Osteocyte (in vitro differentiated cells): ENCODE data around the gene PRR27. TPM values are rescaled to one million over a fixed set of nuclear protein-coding genes. Genes with fewer than 3 reads are reported as not detected.

ENCODE experiments used
- DNase-seq: peaks from one replicate; pipeline ENCODE4 v3.0.0; 2021; ENCODE audit warnings: mixed read lengths; ENCODE audit not compliant: unreplicated experiment; ENCODE audit errors: extremely low spot score
- H3K27ac Mint-ChIP-seq: one replicate; pipeline ENCODE4 v1.8.0; 2021; ENCODE audit warnings: mild to moderate bottlenecking, mixed read lengths; ENCODE audit not compliant: unreplicated experiment
- H3K27me3 Mint-ChIP-seq: one replicate; pipeline ENCODE4 v1.8.0; 2021; ENCODE audit warnings: mixed read lengths; ENCODE audit not compliant: unreplicated experiment
- H3K36me3 Mint-ChIP-seq: one replicate; pipeline ENCODE4 v1.8.0; 2021; ENCODE audit warnings: mixed read lengths; ENCODE audit not compliant: unreplicated experiment
- H3K4me1 Mint-ChIP-seq: one replicate; pipeline ENCODE4 v1.8.0; 2021; ENCODE audit warnings: mixed read lengths; ENCODE audit not compliant: unreplicated experiment
- H3K4me3 Mint-ChIP-seq: one replicate; pipeline ENCODE4 v1.8.0; 2021; ENCODE audit warnings: mild to moderate bottlenecking, moderate library complexity, mixed read lengths; ENCODE audit not compliant: unreplicated experiment
- H3K9me3 Mint-ChIP-seq: one replicate; pipeline ENCODE4 v1.8.0; 2021; ENCODE audit warnings: mixed read lengths; ENCODE audit not compliant: unreplicated experiment
- total RNA-seq: library from RNA; stranded (reverse); gene quantifications from 2 replicates; pipeline ENCODE4 v1.2.1, GENCODE V29; 2021
- TF ChIP-seq, protein P1 (sequence below): fragments of 200-600 bp; sonication (generic); IDR thresholded peaks from 2 replicates; pipeline ENCODE4 v1.5.0; 2021; ENCODE audit warnings: antibody characterized with exemption, mild to moderate bottlenecking, moderate library complexity

PRR27 gene
- total RNA-seq, 1 donor from 2014 or later, result not detected

DNA sequence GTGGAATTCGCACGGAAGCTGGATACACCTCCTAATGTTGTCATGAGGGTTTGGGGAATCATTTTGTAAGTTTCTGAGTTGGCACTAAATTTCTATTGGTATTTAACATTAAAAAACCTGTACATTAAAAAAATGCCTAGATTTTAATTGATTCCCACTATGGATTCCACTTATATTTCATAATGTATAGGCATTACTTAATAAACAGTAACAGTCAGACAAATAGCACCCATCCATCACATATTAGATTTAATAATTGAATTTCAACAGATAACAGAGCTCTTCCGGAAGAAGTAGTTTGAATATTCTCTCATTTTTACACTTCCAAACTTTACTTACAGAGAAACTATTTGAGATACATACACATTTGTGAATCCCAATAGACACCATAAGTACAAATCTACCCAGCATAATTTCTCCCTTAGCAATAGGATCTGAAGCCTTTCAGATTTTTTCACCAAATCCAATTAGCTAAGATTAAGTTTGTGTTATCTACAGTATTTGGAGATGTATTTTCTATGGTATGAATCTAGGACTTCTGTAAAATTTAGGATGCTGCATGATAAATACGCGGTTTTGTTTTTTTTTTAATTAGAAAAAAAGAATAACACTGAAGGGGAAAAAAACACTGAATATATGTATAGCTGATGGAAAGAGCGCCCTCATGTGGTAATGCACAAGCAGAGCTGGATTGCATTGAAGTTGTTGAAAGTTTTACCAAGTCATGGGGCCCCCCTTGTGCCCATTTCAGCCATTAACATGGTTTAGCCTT is 29.3 kb downstream of the PRR27 start:
- TF ChIP-seq, protein P1, sequence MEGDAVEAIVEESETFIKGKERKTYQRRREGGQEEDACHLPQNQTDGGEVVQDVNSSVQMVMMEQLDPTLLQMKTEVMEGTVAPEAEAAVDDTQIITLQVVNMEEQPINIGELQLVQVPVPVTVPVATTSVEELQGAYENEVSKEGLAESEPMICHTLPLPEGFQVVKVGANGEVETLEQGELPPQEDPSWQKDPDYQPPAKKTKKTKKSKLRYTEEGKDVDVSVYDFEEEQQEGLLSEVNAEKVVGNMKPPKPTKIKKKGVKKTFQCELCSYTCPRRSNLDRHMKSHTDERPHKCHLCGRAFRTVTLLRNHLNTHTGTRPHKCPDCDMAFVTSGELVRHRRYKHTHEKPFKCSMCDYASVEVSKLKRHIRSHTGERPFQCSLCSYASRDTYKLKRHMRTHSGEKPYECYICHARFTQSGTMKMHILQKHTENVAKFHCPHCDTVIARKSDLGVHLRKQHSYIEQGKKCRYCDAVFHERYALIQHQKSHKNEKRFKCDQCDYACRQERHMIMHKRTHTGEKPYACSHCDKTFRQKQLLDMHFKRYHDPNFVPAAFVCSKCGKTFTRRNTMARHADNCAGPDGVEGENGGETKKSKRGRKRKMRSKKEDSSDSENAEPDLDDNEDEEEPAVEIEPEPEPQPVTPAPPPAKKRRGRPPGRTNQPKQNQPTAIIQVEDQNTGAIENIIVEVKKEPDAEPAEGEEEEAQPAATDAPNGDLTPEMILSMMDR, result peak; percentile 72
- Mint-ChIP-seq H3K36me3 (no peaks in the 10 kb centered on the region), H3K4me1 (no peaks in the 10 kb centered on the region), H3K27ac (no peak overlapping the region), H3K27me3 (peaks cover 31% of the 10 kb centered on the region), H3K4me3 (no peak overlapping the region), H3K9me3 (no peaks in the 10 kb centered on the region)
- no peak for DNase-seq

- Mint-ChIP-seq H3K36me3 (no peaks in the 10 kb centered on the region), H3K4me3 (no peak overlapping the region), H3K27me3 (peaks cover 31% of the 10 kb centered on the region), H3K4me1 (no peaks in the 10 kb centered on the region), H3K27ac (no peak overlapping the region), H3K9me3 (no peaks in the 10 kb centered on the region)
- DNase-seq, result no peak
- TF ChIP-seq, protein P1, result no peak
Observed at GRCh38 chr4:70183940-70184246, 29.9 kb downstream of the PRR27 start.

GRCh38 chr4:70187216-70187615 is 33.2 kb downstream of the PRR27 start:
- Mint-ChIP-seq H3K4me3 (no peak overlapping the region), H3K27me3 (peaks cover 30% of the 10 kb centered on the region), H3K9me3 (no peaks in the 10 kb centered on the region), H3K36me3 (no peaks in the 10 kb centered on the region), H3K4me1 (no peaks in the 10 kb centered on the region), H3K27ac (no peak overlapping the region)
- no peak for DNase-seq
- TF ChIP-seq, protein P1, result no peak

GRCh38 chr4:70190579-70190978 is 36.5 kb downstream of the PRR27 start:
- no peaks in the 10 kb centered on the region for H3K9me3 Mint-ChIP-seq

GRCh38 chr4:70191647-70192046 is 37.6 kb downstream of the PRR27 start:
- Mint-ChIP-seq H3K27ac (no peak overlapping the region), H3K9me3 (no peaks in the 10 kb centered on the region), H3K4me3 (no peak overlapping the region), H3K27me3 (peaks cover 11% of the 10 kb centered on the region), H3K4me1 (no peaks in the 10 kb centered on the region), H3K36me3 (no peaks in the 10 kb centered on the region)
- TF ChIP-seq, protein P1, result no peak
- no peak for DNase-seq

More at GRCh38 chr4:70190579-70190978, 36.5 kb downstream of the PRR27 start:
- Mint-ChIP-seq H3K4me1 (no peaks in the 10 kb centered on the region), H3K27ac (no peak overlapping the region), H3K36me3 (no peaks in the 10 kb centered on the region), H3K27me3 (peaks cover 18% of the 10 kb centered on the region), H3K4me3 (no peak overlapping the region)
- TF ChIP-seq, protein P1, result no peak
- DNase-seq, result no peak
